SK-N-SH treated with all-trans-retinoic acid at 6 μM for 48 hours (cell line): Measurements from ENCODE around the gene TAS2R30.

ENCODE experiments used
- CSDC2 ChIP-seq: fragments of 250-450 bp; sonication (Bioruptor Pico); IDR thresholded peaks from 2 replicates; pipeline ENCODE4 v1.5.0; 2020; ENCODE audit warnings: mild to moderate bottlenecking, moderate library complexity
- GLIS3 ChIP-seq: fragments of 250-450 bp; sonication (Bioruptor Pico); IDR thresholded peaks from 2 replicates; pipeline ENCODE4 v1.5.0; 2020; ENCODE audit warnings: mild to moderate bottlenecking, moderate library complexity
- PATZ1 ChIP-seq: fragments of 250-450 bp; sonication (Bioruptor Pico); IDR thresholded peaks from 2 replicates; pipeline ENCODE4 v1.8.0; 2020; ENCODE audit warnings: mild to moderate bottlenecking, moderate library complexity, borderline replicate concordance
- POU6F1 ChIP-seq: fragments of 250-450 bp; sonication (Bioruptor Pico); IDR thresholded peaks from 2 replicates; pipeline ENCODE4 v1.8.0; 2021; ENCODE audit warnings: low read depth, mild to moderate bottlenecking, moderate library complexity, borderline replicate concordance
- TCF4 ChIP-seq: fragments of 250-450 bp; sonication (Bioruptor Pico); IDR thresholded peaks from 2 replicates; pipeline ENCODE4 v1.8.0; 2021; ENCODE audit warnings: mild to moderate bottlenecking, moderate library complexity, borderline replicate concordance

- TF ChIP-seq CSDC2 (CRISPR knock-in tag) (no peak), PATZ1 (CRISPR knock-in tag) (no peak), TCF4 (no peak), POU6F1 (CRISPR knock-in tag) (no peak), GLIS3 (CRISPR knock-in tag) (no peak)
These were observed 37.7 kb upstream of the TAS2R30 start for GRCh38 chr12:11171969-11172675.
